ENCODE results near the gene WDR45B.

The WDR45B gene

GRCh38 chr17:82679586-82680465 is 31.6 kb upstream of the WDR45B start:
- in situ Hi-C loops (cut with HindIII; ENCODE audit: low pct_ligation_motif_present, low pct_unique_long_range_greater_than_20kb, low sequenced_read_pairs), result no loop called here
- no peak for DNase-seq

- in situ Hi-C loops (cut with HindIII; ENCODE audit: low pct_ligation_motif_present, low pct_unique_long_range_greater_than_20kb, low sequenced_read_pairs), result no loop called here
- no peak for DNase-seq
Observed at GRCh38 chr17:82678265-82678891, 30.1 kb upstream of the WDR45B start.

- in situ Hi-C loops (cut with HindIII; ENCODE audit: low pct_ligation_motif_present, low pct_unique_long_range_greater_than_20kb, low sequenced_read_pairs), result no loop called here
- DNase-seq, result no peak
Observed at GRCh38 chr17:82677353-82677925, 29.2 kb upstream of the WDR45B start.

GRCh38 chr17:82675476-82676245 is 27.4 kb upstream of the WDR45B start:
- DNase-seq, result no peak
- in situ Hi-C loops (cut with HindIII; ENCODE audit: low pct_ligation_motif_present, low pct_unique_long_range_greater_than_20kb, low sequenced_read_pairs), result no loop called here

GRCh38 chr17:82674656-82675475 is 26.6 kb upstream of the WDR45B start:
- no peak for DNase-seq
- in situ Hi-C loops (cut with HindIII; ENCODE audit: low pct_ligation_motif_present, low pct_unique_long_range_greater_than_20kb, low sequenced_read_pairs), result no loop called here

GRCh38 chr17:82670661-82671450 is 22.6 kb upstream of the WDR45B start:
- no peak for DNase-seq
- in situ Hi-C loops (cut with HindIII; ENCODE audit: low pct_ligation_motif_present, low pct_unique_long_range_greater_than_20kb, low sequenced_read_pairs), result no loop called here

- in situ Hi-C loops (cut with HindIII; ENCODE audit: low pct_ligation_motif_present, low pct_unique_long_range_greater_than_20kb, low sequenced_read_pairs), result no loop called here
- DNase-seq, result peak; percentile 25
Observed at GRCh38 chr17:82668631-82669099, 20.4 kb upstream of the WDR45B start.

GRCh38 chr17:82668024-82668630 is 19.9 kb upstream of the WDR45B start:
- in situ Hi-C loops (cut with HindIII; ENCODE audit: low pct_ligation_motif_present, low pct_unique_long_range_greater_than_20kb, low sequenced_read_pairs), result no loop called here
- DNase-seq, result no peak

GRCh38 chr17:82667668-82668000 is 19.4 kb upstream of the WDR45B start:
- in situ Hi-C loops (cut with HindIII; ENCODE audit: low pct_ligation_motif_present, low pct_unique_long_range_greater_than_20kb, low sequenced_read_pairs), result no loop called here
- DNase-seq, result no peak

- in situ Hi-C loops (cut with HindIII; ENCODE audit: low pct_ligation_motif_present, low pct_unique_long_range_greater_than_20kb, low sequenced_read_pairs), result no loop called here
- DNase-seq, result no peak
Observed at GRCh38 chr17:82666931-82667667, 18.9 kb upstream of the WDR45B start.

GRCh38 chr17:82665891-82666290 is 17.6 kb upstream of the WDR45B start:
- DNase-seq, result no peak
- in situ Hi-C loops (cut with HindIII; ENCODE audit: low pct_ligation_motif_present, low pct_unique_long_range_greater_than_20kb, low sequenced_read_pairs), result no loop called here

- in situ Hi-C loops (cut with HindIII; ENCODE audit: low pct_ligation_motif_present, low pct_unique_long_range_greater_than_20kb, low sequenced_read_pairs), result no loop called here
- no peak for DNase-seq
Observed at GRCh38 chr17:82665217-82665616, 17.0 kb upstream of the WDR45B start.

- DNase-seq, result no peak
- in situ Hi-C loops (cut with HindIII; ENCODE audit: low pct_ligation_motif_present, low pct_unique_long_range_greater_than_20kb, low sequenced_read_pairs), result no loop called here
Observed at GRCh38 chr17:82664701-82665182, 16.5 kb upstream of the WDR45B start.

- no peak for DNase-seq
- in situ Hi-C loops (cut with HindIII; ENCODE audit: low pct_ligation_motif_present, low pct_unique_long_range_greater_than_20kb, low sequenced_read_pairs), result no loop called here
Observed at GRCh38 chr17:82664276-82664575, 16.0 kb upstream of the WDR45B start.

GRCh38 chr17:82663381-82664275 is 15.4 kb upstream of the WDR45B start:
- in situ Hi-C loops (cut with HindIII; ENCODE audit: low pct_ligation_motif_present, low pct_unique_long_range_greater_than_20kb, low sequenced_read_pairs), result no loop called here
- no peak for DNase-seq
